Activated CD4-positive, alpha-beta T cell treated with anti-CD3 and anti-CD28 coated beads, Interleukin-2, amount 10 ng/mL, durations not matched to agents 7 days and 5 days (primary cell): ENCODE data around the gene RBM34. TPM values are rescaled to one million over a fixed set of nuclear protein-coding genes. Genes with fewer than 3 reads are reported as not detected.
A peak's percentile ranks its signal among the peaks of the same experiment; 100 is the strongest.

Experiments
- CTCF ChIA-PET: fragments of 350-600 bp; sonication (Branson Sonifier 250); formaldehyde crosslinking; loops from one replicate; lab custom pipeline; 2021; ENCODE audit warnings: antibody characterized with exemption; lab: Charles Lee
- POLR2A ChIA-PET: fragments of 350-600 bp; sonication (Branson Sonifier 250); formaldehyde crosslinking; loops from one replicate; lab custom pipeline; 2021; ENCODE audit warnings: antibody characterized with exemption; lab: Charles Lee
- DNase-seq: peaks from one replicate; pipeline ENCODE4 v3.0.0-alpha.2; 2020
- H3K27ac Mint-ChIP-seq: one replicate; pipeline ENCODE4 v1.8.0; 2021; ENCODE audit warnings: mild to moderate bottlenecking, moderate library complexity, mixed read lengths
- H3K27me3 Mint-ChIP-seq: one replicate; pipeline ENCODE4 v1.8.0; 2021; ENCODE audit warnings: mixed read lengths
- H3K36me3 Mint-ChIP-seq: one replicate; pipeline ENCODE4 v1.8.0; 2021; ENCODE audit warnings: low read depth, mixed read lengths
- H3K4me1 Mint-ChIP-seq: one replicate; pipeline ENCODE4 v1.8.0; 2021; ENCODE audit warnings: mixed read lengths
- H3K4me3 Mint-ChIP-seq: one replicate; pipeline ENCODE4 v1.8.0; 2021; ENCODE audit warnings: mild to moderate bottlenecking, moderate library complexity, mixed read lengths
- H3K9me3 Mint-ChIP-seq: one replicate; pipeline ENCODE4 v1.8.0; 2021; ENCODE audit warnings: mixed read lengths
- total RNA-seq, 2 experiments: library from RNA; stranded (reverse); gene quantifications; one replicate each; pipeline ENCODE4 v1.2.3, GENCODE V29; 2021

RBM34 gene
- total RNA-seq, 2 experiments from 2014 or later, result 112 to 116 TPM

DNA sequence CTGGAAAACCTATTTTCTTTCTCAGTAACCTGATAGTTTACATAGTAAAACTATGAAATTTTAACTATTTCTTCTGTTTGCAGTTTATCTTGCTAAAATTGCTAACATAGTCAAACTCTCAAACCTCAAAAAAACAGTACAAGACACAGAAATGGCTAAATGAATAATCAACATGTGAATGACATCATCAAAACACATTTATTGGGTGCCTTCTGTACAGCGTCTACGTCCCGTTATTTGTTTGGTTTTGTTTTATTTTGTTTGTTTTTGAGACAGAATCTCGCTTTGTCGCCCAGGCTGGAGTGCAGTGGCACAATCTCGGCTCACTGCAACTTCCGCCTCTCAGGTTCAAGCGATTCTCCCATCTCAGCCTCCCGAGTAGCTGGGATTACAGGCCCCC, 11.2 kb downstream of the RBM34 start:
- Mint-ChIP-seq H3K36me3 (peaks cover 61% of the 10 kb centered on the region), H3K27ac (no peak overlapping the region), H3K4me3 (no peak overlapping the region), H3K9me3 (no peaks in the 10 kb centered on the region), H3K27me3 (no peaks in the 10 kb centered on the region), H3K4me1 (peaks cover 24% of the 10 kb centered on the region)
- no peak for DNase-seq
- ChIA-PET POLR2A (no interaction called here), CTCF (no interaction called here)

DNA sequence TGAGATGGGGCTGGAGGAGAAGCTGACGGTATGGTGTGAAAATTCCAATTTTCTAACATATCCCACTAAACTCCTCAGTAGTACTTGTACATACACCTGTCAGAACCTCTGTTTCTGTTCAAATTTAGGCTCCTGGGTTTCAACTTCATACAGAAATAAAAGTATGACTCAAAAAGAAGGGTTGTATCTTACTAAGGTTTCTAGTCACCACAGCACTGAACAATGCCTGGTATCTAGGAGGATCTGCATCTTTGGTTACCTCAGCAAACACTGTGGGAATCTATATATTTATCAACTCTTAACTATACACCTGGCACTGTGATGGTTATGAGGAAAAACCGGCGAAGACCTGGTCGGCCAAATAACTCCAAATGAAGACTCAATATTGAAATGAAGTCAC, 13.8 kb downstream of the RBM34 start:
- H3K4me1 Mint-ChIP-seq, result peaks cover 17% of the 10 kb centered on the region
- no peaks in the 10 kb centered on the region for H3K27me3 Mint-ChIP-seq
- no peaks in the 10 kb centered on the region for H3K9me3 Mint-ChIP-seq
- H3K27ac Mint-ChIP-seq, result no peak overlapping the region
- H3K36me3 Mint-ChIP-seq, result peaks cover 58% of the 10 kb centered on the region
- DNase-seq, result no peak
- ChIA-PET CTCF (interaction anchor here (2.6 kb wide), 2 partner anchors 9 to 13 kb away, joined by 8 to 11 read pairs; partner anchors contain the start of gene RBM34), POLR2A (no interaction called here)
- H3K4me3 Mint-ChIP-seq, result no peak overlapping the region

DNA sequence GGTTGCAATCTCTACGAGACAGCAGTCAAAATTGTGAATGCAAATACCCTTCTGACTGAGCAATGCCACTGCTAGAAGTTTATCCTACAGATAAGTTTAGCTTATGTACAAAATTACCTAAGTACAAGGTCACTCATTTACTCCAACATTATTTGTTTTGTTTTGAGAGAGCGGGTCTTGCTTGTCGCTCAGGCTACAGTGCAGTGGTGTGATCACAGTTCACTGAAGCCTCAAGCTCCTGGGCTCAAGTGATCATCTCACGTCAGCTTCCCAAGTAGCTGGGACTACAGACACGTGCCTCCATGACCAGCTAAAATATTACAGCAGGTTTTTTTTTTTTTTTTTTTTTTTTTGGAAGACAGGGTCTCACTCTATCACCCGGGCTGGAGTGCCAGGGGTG, 15.4 kb downstream of the RBM34 start:
- Mint-ChIP-seq H3K9me3 (no peaks in the 10 kb centered on the region), H3K4me1 (peaks cover 8% of the 10 kb centered on the region), H3K4me3 (no peak overlapping the region), H3K27me3 (no peaks in the 10 kb centered on the region), H3K36me3 (peaks cover 64% of the 10 kb centered on the region), H3K27ac (no peak overlapping the region)
- CTCF ChIA-PET, result interaction anchor here (0.6 to 2.6 kb wide), 5 partner anchors 11 to 283 kb away, joined by 4 to 11 read pairs (median 4); partner anchors contain the start of gene RBM34
- DNase-seq, result no peak
- POLR2A ChIA-PET, result interaction anchor here (0.7 kb wide), 1 partner anchor 15 kb away, joined by 5 read pairs; no protein-coding TSS in a partner anchor

GRCh38 chr1:235142991-235143390, 18.1 kb downstream of the RBM34 start:
- POLR2A ChIA-PET, result no interaction called here

GRCh38 chr1:235139315-235139714, 21.7 kb downstream of the RBM34 start:
- DNase-seq, result no peak
- no peak overlapping the region for H3K27ac Mint-ChIP-seq
- H3K4me1 Mint-ChIP-seq, result peaks cover 12% of the 10 kb centered on the region
- ChIA-PET POLR2A (no interaction called here), CTCF (interaction anchor here (0.8 to 1.6 kb wide), 5 partner anchors 11 to 277 kb away, joined by 3 to 6 read pairs (median 4); partner anchors contain the start of genes RBM34 and TOMM20)
- peaks cover 80% of the 10 kb centered on the region for H3K36me3 Mint-ChIP-seq
- no peak overlapping the region for H3K4me3 Mint-ChIP-seq
- H3K9me3 Mint-ChIP-seq, result no peaks in the 10 kb centered on the region
- H3K27me3 Mint-ChIP-seq, result no peaks in the 10 kb centered on the region

More at GRCh38 chr1:235142991-235143390, 18.1 kb downstream of the RBM34 start:
- no peak overlapping the region for H3K27ac Mint-ChIP-seq
- H3K36me3 Mint-ChIP-seq, result peaks cover 71% of the 10 kb centered on the region
- no peaks in the 10 kb centered on the region for H3K27me3 Mint-ChIP-seq
- no peak for DNase-seq
- H3K4me3 Mint-ChIP-seq, result no peak overlapping the region
- H3K4me1 Mint-ChIP-seq, result peaks cover 9% of the 10 kb centered on the region
- CTCF ChIA-PET, result interaction anchor here (0.9 to 1.0 kb wide), 2 partner anchors 10 to 54 kb away, joined by 3 read pairs; no protein-coding TSS in a partner anchor
- no peaks in the 10 kb centered on the region for H3K9me3 Mint-ChIP-seq

DNA sequence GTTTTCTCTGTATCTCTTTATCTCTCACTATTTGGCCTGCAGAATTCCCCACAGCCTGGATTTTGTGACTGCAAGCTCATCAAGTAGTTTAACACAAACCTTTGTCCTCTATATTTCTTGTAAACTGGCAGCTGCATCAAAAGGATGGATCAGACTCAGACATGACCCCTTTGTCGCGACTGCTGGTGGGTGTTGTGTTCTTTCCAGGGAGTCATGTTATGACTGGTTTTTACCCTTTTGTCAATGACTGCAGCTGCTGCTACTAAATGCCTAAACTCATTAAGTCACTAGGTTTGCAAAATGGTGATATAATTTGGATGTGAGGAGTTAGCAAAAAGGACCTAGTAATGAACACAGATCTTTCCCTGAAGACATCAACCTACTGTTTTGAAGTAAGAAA, 22.2 kb downstream of the RBM34 start:
- no peaks in the 10 kb centered on the region for H3K9me3 Mint-ChIP-seq
- DNase-seq, result no peak
- no peaks in the 10 kb centered on the region for H3K27me3 Mint-ChIP-seq
- POLR2A ChIA-PET, result no interaction called here
- H3K4me1 Mint-ChIP-seq, result peaks cover 12% of the 10 kb centered on the region
- CTCF ChIA-PET, result interaction anchor here (0.8 to 1.6 kb wide), 3 partner anchors 8 to 278 kb away, joined by 3 to 5 read pairs (median 4); partner anchors contain the start of gene TOMM20
- H3K4me3 Mint-ChIP-seq, result no peak overlapping the region
- peaks cover 81% of the 10 kb centered on the region for H3K36me3 Mint-ChIP-seq
- H3K27ac Mint-ChIP-seq, result no peak overlapping the region

- H3K36me3 Mint-ChIP-seq, result peaks cover 70% of the 10 kb centered on the region
Observed at GRCh38 chr1:235136111-235136510, 24.9 kb downstream of the RBM34 start.

GRCh38 chr1:235134171-235134570, 26.9 kb downstream of the RBM34 start:
- Mint-ChIP-seq H3K4me1 (peaks cover 15% of the 10 kb centered on the region), H3K9me3 (no peaks in the 10 kb centered on the region), H3K4me3 (no peak overlapping the region), H3K27me3 (no peaks in the 10 kb centered on the region), H3K27ac (peak overlapping the region; percentile 9), H3K36me3 (peaks cover 61% of the 10 kb centered on the region)
- ChIA-PET POLR2A (no interaction called here), CTCF (interaction anchor here (0.8 kb wide), 1 partner anchor 31 kb away, joined by 3 read pairs; no protein-coding TSS in a partner anchor)
- no peak for DNase-seq

More at GRCh38 chr1:235136111-235136510, 24.9 kb downstream of the RBM34 start:
- H3K27ac Mint-ChIP-seq, result no peak overlapping the region
- no peak for DNase-seq
- H3K27me3 Mint-ChIP-seq, result no peaks in the 10 kb centered on the region
- ChIA-PET POLR2A (no interaction called here), CTCF (interaction anchor here (0.6 to 1.5 kb wide), 4 partner anchors 14 to 268 kb away, joined by 3 to 4 read pairs (median 3); partner anchors contain the start of gene RBM34)
- no peak overlapping the region for H3K4me3 Mint-ChIP-seq
- peaks cover 14% of the 10 kb centered on the region for H3K4me1 Mint-ChIP-seq
- H3K9me3 Mint-ChIP-seq, result no peaks in the 10 kb centered on the region

DNA sequence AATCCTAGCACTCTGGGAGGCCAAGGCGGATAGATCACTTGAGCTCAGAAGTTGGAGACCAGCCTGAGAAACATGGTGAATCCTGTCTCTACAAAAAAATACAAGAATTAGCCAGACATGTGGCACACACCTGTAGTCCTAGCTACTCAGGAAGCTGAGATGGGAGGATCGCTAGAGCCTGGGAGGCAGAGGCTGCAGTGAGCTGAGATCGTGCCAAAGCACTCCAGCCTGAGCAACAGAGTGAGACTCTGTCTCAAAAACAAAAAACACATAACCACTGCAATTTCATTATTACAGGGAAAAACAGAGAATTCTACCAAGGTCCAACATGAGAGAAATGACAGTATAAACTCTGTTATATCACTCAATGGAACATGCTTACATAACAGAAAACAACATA, 28.0 kb downstream of the RBM34 start:
- Mint-ChIP-seq H3K27me3 (no peaks in the 10 kb centered on the region), H3K4me3 (no peak overlapping the region), H3K36me3 (peaks cover 53% of the 10 kb centered on the region), H3K9me3 (no peaks in the 10 kb centered on the region), H3K4me1 (peaks cover 19% of the 10 kb centered on the region), H3K27ac (no peak overlapping the region)
- ChIA-PET CTCF (interaction anchor here (0.9 to 1.5 kb wide), 3 partner anchors 10 to 25 kb away, joined by 3 to 4 read pairs (median 4); no protein-coding TSS in a partner anchor), POLR2A (no interaction called here)
- DNase-seq, result no peak

- Mint-ChIP-seq H3K4me1 (peaks cover 23% of the 10 kb centered on the region), H3K27me3 (no peaks in the 10 kb centered on the region), H3K36me3 (peaks cover 54% of the 10 kb centered on the region), H3K4me3 (no peak overlapping the region), H3K27ac (no peak overlapping the region), H3K9me3 (no peaks in the 10 kb centered on the region)
- ChIA-PET POLR2A (interaction anchor here (0.6 kb wide), 1 partner anchor 539 kb away, joined by 4 read pairs; no protein-coding TSS in a partner anchor), CTCF (interaction anchor here (0.9 to 1.4 kb wide), 3 partner anchors 9 to 26 kb away, joined by 3 to 4 read pairs (median 4); no protein-coding TSS in a partner anchor)
- DNase-seq, result no peak
Observed at GRCh38 chr1:235131961-235132360, 29.1 kb downstream of the RBM34 start.

DNA sequence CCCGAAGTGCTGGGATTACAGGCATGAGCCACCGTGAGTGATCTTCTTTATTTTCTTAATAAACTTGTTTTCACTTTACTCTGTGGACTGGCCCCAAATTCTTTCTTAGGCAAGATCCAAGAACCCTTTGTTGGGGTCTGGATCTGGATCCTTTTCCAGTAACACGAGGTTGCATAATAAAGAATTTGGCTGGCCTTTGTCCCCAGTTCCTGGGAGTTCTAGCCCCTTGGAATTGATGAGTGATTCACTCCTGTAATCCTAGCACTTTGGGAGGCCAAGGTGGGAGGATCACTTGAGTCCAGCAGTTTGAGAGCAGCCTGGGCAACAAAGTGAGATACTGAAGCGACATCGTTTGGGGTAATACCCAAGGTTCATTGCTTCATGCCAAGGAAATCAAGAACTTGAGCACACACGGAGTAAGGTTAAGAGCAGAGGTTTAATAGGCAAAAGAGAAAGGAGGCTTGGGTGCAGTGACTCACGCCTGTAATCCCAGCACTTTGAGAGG, 30.2 kb downstream of the RBM34 start:
- Mint-ChIP-seq H3K27ac (no peak overlapping the region), H3K27me3 (no peaks in the 10 kb centered on the region), H3K36me3 (peaks cover 54% of the 10 kb centered on the region), H3K4me1 (peaks cover 34% of the 10 kb centered on the region), H3K9me3 (no peaks in the 10 kb centered on the region), H3K4me3 (no peak overlapping the region)
- no peak for DNase-seq
- POLR2A ChIA-PET, result interaction anchor here (0.6 kb wide), 1 partner anchor 15 kb away, joined by 5 read pairs; no protein-coding TSS in a partner anchor
- CTCF ChIA-PET, result interaction anchor here (1.0 kb wide), 1 partner anchor 374 kb away, joined by 3 read pairs; the partner anchor contains the start of gene B3GALNT2

DNA sequence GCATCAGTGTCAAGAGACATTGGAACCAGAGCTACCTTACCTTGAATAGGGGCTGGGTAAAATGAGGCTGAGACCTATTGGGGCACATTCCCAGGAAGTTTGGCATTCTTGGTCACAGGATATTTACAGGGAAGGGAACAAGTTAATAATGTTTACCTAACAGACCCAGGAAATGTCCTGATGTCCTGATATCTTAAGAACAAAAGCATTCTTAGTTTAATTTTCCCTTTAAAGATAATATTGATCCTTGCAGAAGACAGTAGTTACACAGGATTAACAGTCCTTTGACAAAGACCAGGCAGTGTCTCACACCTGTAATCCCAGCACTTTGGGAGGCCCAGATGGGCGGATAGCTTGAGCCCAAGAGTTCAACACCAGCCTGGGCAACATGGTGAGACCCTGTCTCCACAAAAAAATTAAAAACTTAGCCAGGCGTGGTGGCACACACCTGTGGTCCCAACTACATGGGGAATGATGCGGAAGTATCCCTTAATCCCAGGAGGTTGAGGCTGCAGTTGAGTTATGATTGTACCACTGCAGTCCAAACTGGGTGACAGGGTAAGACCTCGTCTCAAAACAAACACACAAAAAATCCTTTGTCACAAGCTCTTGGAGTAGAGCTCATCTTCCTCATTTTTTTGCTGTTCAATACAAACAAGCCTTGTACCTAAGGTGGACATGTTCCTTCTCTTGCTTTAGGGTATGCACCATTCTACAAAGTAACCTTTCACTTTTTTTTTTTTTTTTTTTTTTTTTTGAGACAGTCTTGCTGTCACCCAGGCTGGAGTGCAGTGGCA, 31.1 kb downstream of the RBM34 start:
- ChIA-PET CTCF (interaction anchor here (0.7 to 1.2 kb wide), 3 partner anchors 374 to 643 kb away, joined by 3 to 5 read pairs (median 3); partner anchors contain the start of gene B3GALNT2), POLR2A (interaction anchor here (0.6 kb wide), 1 partner anchor 16 kb away, joined by 5 read pairs; no protein-coding TSS in a partner anchor)
- no peak overlapping the region for H3K4me3 Mint-ChIP-seq
- H3K27me3 Mint-ChIP-seq, result no peaks in the 10 kb centered on the region
- no peaks in the 10 kb centered on the region for H3K9me3 Mint-ChIP-seq
- peaks cover 51% of the 10 kb centered on the region for H3K36me3 Mint-ChIP-seq
- peak overlapping the region; percentile 99 for H3K27ac Mint-ChIP-seq
- DNase-seq, result no peak
- peaks cover 41% of the 10 kb centered on the region for H3K4me1 Mint-ChIP-seq
